ENCODE data around the gene ESRRB.

The ESRRB gene

GRCh38 chr14:76337635-76338545 lies 38.0 kb upstream of the ESRRB start:
- no peak overlapping the region for H3K18ac ChIP-seq (ENCODE audit: low read length)
- H3K4me1 ChIP-seq (ENCODE audit: control insufficient read depth in 2 of 2, insufficient read depth in 1 of 2, low read depth in 1 of 2, low read length in 2 of 2) = no peaks in the 10 kb centered on the region
- DNase-seq (ENCODE audit: low spot score) = no peak
- H3K4me2 ChIP-seq (ENCODE audit: insufficient read depth, low read length, poor library complexity, severe bottlenecking) = no peak overlapping the region
- H4K91ac ChIP-seq (ENCODE audit: low read depth, low read length, poor library complexity) = no peak overlapping the region
- H3K27me3 ChIP-seq (ENCODE audit: control insufficient read depth in 3 of 3, insufficient read depth in 3 of 3, low read depth in 1 of 3, low read length in 3 of 3) = no peaks in the 10 kb centered on the region
- H2BK12ac ChIP-seq (ENCODE audit: low read length) = no peak overlapping the region
- no peak overlapping the region for H3K4me3 ChIP-seq (ENCODE audit: low read length in 2 of 2)
- H4K8ac ChIP-seq (ENCODE audit: low read depth, low read length) = no peak overlapping the region
- no CpG with 5 or more reads among the region's 16 CpGs for WGBS, 2 donors (ENCODE audit: extremely low coverage in 2 of 2, insufficient read length in 2 of 2, insufficient replicate concordance in 1 of 2)
- H3K23ac ChIP-seq (ENCODE audit: low read depth, low read length, poor library complexity) = no peak overlapping the region
- H2BK120ac ChIP-seq (ENCODE audit: low read depth, low read length) = no peak overlapping the region
- H3K36me3 ChIP-seq (replicated peaks in 1 of 2; ENCODE audit: control insufficient read depth in 2 of 2, insufficient read depth in 2 of 2, low read length in 2 of 2) = no peaks in the 10 kb centered on the region
- no peak overlapping the region for H3K14ac ChIP-seq (ENCODE audit: low read length)
- H3K9me3 ChIP-seq (replicated peaks in 1 of 2; ENCODE audit: control insufficient read depth in 2 of 2, insufficient read depth in 1 of 2, low read depth in 1 of 2, low read length in 2 of 2) = no peaks in the 10 kb centered on the region
- H3K27ac ChIP-seq (replicated peaks; ENCODE audit: low read length) = no peak overlapping the region
- no peak overlapping the region for H3K9ac ChIP-seq (ENCODE audit: low read depth, low read length, poor library complexity)
- no peak overlapping the region for H2BK5ac ChIP-seq (ENCODE audit: low read length)
- H3K79me1 ChIP-seq (ENCODE audit: low read depth, low read length) = no peaks in the 10 kb centered on the region
- no peak overlapping the region for H2AK5ac ChIP-seq (ENCODE audit: low read depth, low read length)
- no peak overlapping the region for H3K4ac ChIP-seq (ENCODE audit: low read length)
- H2AFZ ChIP-seq (ENCODE audit: low read length) = peak overlapping the region; percentile 81
- H2BK15ac ChIP-seq (ENCODE audit: low read length) = no peak overlapping the region

GRCh38 chr14:76339728-76340615 lies 36.0 kb upstream of the ESRRB start:
- Histone ChIP-seq H3K9ac (ENCODE audit: low read depth, low read length, poor library complexity) (no peak overlapping the region), H3K23ac (ENCODE audit: low read depth, low read length, poor library complexity) (no peak overlapping the region), H3K4ac (ENCODE audit: low read length) (no peak overlapping the region), H3K9me3 (replicated peaks in 1 of 2; ENCODE audit: control insufficient read depth in 2 of 2, insufficient read depth in 1 of 2, low read depth in 1 of 2, low read length in 2 of 2) (no peaks in the 10 kb centered on the region), H3K27me3 (ENCODE audit: control insufficient read depth in 3 of 3, insufficient read depth in 3 of 3, low read depth in 1 of 3, low read length in 3 of 3) (no peaks in the 10 kb centered on the region), H3K79me1 (ENCODE audit: low read depth, low read length) (no peaks in the 10 kb centered on the region), H2BK120ac (ENCODE audit: low read depth, low read length) (no peak overlapping the region), H3K4me2 (ENCODE audit: insufficient read depth, low read length, poor library complexity, severe bottlenecking) (no peak overlapping the region), H3K14ac (ENCODE audit: low read length) (no peak overlapping the region), H3K36me3 (replicated peaks in 1 of 2; ENCODE audit: control insufficient read depth in 2 of 2, insufficient read depth in 2 of 2, low read length in 2 of 2) (no peaks in the 10 kb centered on the region), H4K8ac (ENCODE audit: low read depth, low read length) (no peak overlapping the region), H3K18ac (ENCODE audit: low read length) (no peak overlapping the region), H2BK5ac (ENCODE audit: low read length) (no peak overlapping the region), H4K91ac (ENCODE audit: low read depth, low read length, poor library complexity) (no peak overlapping the region), H3K4me3 (ENCODE audit: low read length in 2 of 2) (no peak overlapping the region), H2AFZ (ENCODE audit: low read length) (no peak overlapping the region), H3K27ac (replicated peaks; ENCODE audit: low read length) (no peak overlapping the region), H2AK5ac (ENCODE audit: low read depth, low read length) (no peak overlapping the region), H2BK12ac (ENCODE audit: low read length) (no peak overlapping the region), H3K4me1 (ENCODE audit: control insufficient read depth in 2 of 2, insufficient read depth in 1 of 2, low read depth in 1 of 2, low read length in 2 of 2) (no peaks in the 10 kb centered on the region), H2BK15ac (ENCODE audit: low read length) (no peak overlapping the region)
- DNase-seq (ENCODE audit: low spot score) = no peak
- WGBS, 2 donors (ENCODE audit: extremely low coverage in 2 of 2, insufficient read length in 2 of 2, insufficient replicate concordance in 1 of 2) = no CpG with 5 or more reads among the region's 24 CpGs

- H3K4me2 ChIP-seq (ENCODE audit: insufficient read depth, low read length, poor library complexity, severe bottlenecking) = no peak overlapping the region
- no peak for DNase-seq (ENCODE audit: low spot score)
- H3K79me1 ChIP-seq (ENCODE audit: low read depth, low read length) = no peaks in the 10 kb centered on the region
- no peak overlapping the region for H2AFZ ChIP-seq (ENCODE audit: low read length)
- no peaks in the 10 kb centered on the region for H3K36me3 ChIP-seq (replicated peaks in 1 of 2; ENCODE audit: control insufficient read depth in 2 of 2, insufficient read depth in 2 of 2, low read length in 2 of 2)
- H2BK5ac ChIP-seq (ENCODE audit: low read length) = no peak overlapping the region
- no peak overlapping the region for H3K14ac ChIP-seq (ENCODE audit: low read length)
- no peaks in the 10 kb centered on the region for H3K9me3 ChIP-seq (replicated peaks in 1 of 2; ENCODE audit: control insufficient read depth in 2 of 2, insufficient read depth in 1 of 2, low read depth in 1 of 2, low read length in 2 of 2)
- H2BK15ac ChIP-seq (ENCODE audit: low read length) = no peak overlapping the region
- no peaks in the 10 kb centered on the region for H3K27me3 ChIP-seq (ENCODE audit: control insufficient read depth in 3 of 3, insufficient read depth in 3 of 3, low read depth in 1 of 3, low read length in 3 of 3)
- no peak overlapping the region for H3K27ac ChIP-seq (replicated peaks; ENCODE audit: low read length)
- WGBS, 2 donors (ENCODE audit: extremely low coverage in 2 of 2, insufficient read length in 2 of 2, insufficient replicate concordance in 1 of 2) = no CpG with 5 or more reads among the region's 4 CpGs
- H2AK5ac ChIP-seq (ENCODE audit: low read depth, low read length) = no peak overlapping the region
- no peak overlapping the region for H3K4ac ChIP-seq (ENCODE audit: low read length)
- no peak overlapping the region for H4K8ac ChIP-seq (ENCODE audit: low read depth, low read length)
- peaks cover 0 to 1% of the 10 kb centered on the region in 2 donors for H3K4me1 ChIP-seq (ENCODE audit: control insufficient read depth in 2 of 2, insufficient read depth in 1 of 2, low read depth in 1 of 2, low read length in 2 of 2)
- H3K23ac ChIP-seq (ENCODE audit: low read depth, low read length, poor library complexity) = no peak overlapping the region
- no peak overlapping the region for H3K4me3 ChIP-seq (ENCODE audit: low read length in 2 of 2)
- no peak overlapping the region for H2BK12ac ChIP-seq (ENCODE audit: low read length)
- no peak overlapping the region for H2BK120ac ChIP-seq (ENCODE audit: low read depth, low read length)
- H3K18ac ChIP-seq (ENCODE audit: low read length) = no peak overlapping the region
- no peak overlapping the region for H3K9ac ChIP-seq (ENCODE audit: low read depth, low read length, poor library complexity)
- H4K91ac ChIP-seq (ENCODE audit: low read depth, low read length, poor library complexity) = no peak overlapping the region
Observed at GRCh38 chr14:76343386-76343785, 32.6 kb upstream of the ESRRB start.
